Measurements from ENCODE around the gene RERE. TPM values are rescaled to one million over a fixed set of nuclear protein-coding genes. Genes with fewer than 3 reads are reported as not detected.

Gene RERE
- total RNA-seq, 1 experiment from 2014 or later = 40.6 TPM

DNA sequence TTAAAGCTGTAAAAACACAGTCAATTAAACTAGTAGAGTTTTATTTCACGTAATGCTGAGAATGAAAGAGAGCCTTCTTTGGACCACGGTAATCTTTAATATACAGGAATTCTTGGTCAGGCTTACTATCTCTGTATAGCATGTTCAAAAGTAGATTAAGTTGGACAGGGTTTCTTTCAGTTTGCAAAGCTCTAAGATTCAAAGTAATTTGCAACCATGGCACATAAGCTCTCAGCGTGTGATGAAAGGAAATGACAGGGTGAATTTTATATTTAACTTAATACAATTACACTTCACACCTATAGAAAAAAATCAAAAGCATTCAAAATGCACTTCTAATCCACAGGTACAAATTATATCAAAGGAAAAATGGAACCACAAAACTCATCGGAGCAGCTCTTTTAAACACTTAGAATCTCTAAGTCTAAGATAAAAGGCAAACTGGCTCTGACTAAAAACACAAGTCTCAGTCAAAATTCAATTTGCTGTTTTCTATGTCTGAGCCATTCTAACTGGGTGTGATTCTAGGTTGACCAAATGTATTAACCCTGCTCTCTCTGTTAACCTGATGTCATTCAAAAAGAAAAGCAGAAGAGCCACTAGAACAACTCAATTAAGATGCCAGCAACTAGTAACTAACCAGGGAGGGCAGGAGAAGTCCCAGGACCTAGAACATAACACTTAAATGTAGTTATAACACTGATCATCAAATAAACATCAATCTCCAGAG is 147.7 kb downstream of the RERE start:
- ChIA-PET RAD21 (ENCODE audit: low non-redundant PET in 1 of 2, low total read pairs in 2 of 2, uncharacterized antibody in 2 of 2, unreplicated experiment in 2 of 2) (no interaction called here), POLR2A (no interaction called here), CTCF (interaction anchor here (0.6 to 0.8 kb wide), 2 partner anchors 11 to 108 kb away, joined by 3 to 5 read pairs; no protein-coding TSS in a partner anchor)
- Histone ChIP-seq H3K4me1 (ENCODE audit: control insufficient read depth in 1 of 2, insufficient read depth in 2 of 2, low read length in 2 of 2) (peaks cover 4 to 9% of the 10 kb centered on the region in 2 experiments), H3K36me3 (ENCODE audit: control insufficient read depth in 1 of 2, insufficient read depth in 2 of 2, low read length in 2 of 2) (no peaks in the 10 kb centered on the region), H3K27me3 (ENCODE audit: insufficient read depth, low read length) (no peaks in the 10 kb centered on the region), H4K20me1 (ENCODE audit: insufficient read depth) (no peaks in the 10 kb centered on the region; the same call in 1 of the 2 replicates), H3K27ac (ENCODE audit: low read depth, low read length) (no peak overlapping the region), H3K4me3 (replicated peaks in 1 of 2; ENCODE audit: low read depth in 1 of 2, low read length in 2 of 2) (no peak overlapping the region), H3K79me2 (ENCODE audit: insufficient read depth, low read length) (peaks cover 59% of the 10 kb centered on the region), H2AFZ (ENCODE audit: low read depth, low read length, poor library complexity, severe bottlenecking) (no peak overlapping the region), H3K9me2 (ENCODE audit: insufficient read depth) (no peaks in the 10 kb centered on the region), H3K9ac (ENCODE audit: low read length) (no peak overlapping the region), H3K9me3 (ENCODE audit: control insufficient read depth in 1 of 2, insufficient read depth in 1 of 2, low read depth in 1 of 2, low read length in 2 of 2) (no peaks in the 10 kb centered on the region), H3K4me2 (ENCODE audit: low read length) (no peak overlapping the region)
- no TSS peak for BruUV-seq (replicated peaks)
- ATAC-seq (no peak), DNase-seq (ENCODE audit: low read depth, low spot score) (no peak)
- intact Hi-C loops (cut with micrococcal nuclease) = no loop called here
- TF ChIP-seq POLR2A (IDR thresholded peaks at IDR 0.05; ENCODE audit: borderline replicate concordance, extremely low read depth, insufficient read depth, insufficient read length) (no peak), YY1 (IDR thresholded peaks at IDR 0.05; ENCODE audit: extremely low read depth, insufficient replicate concordance, low read depth, low read length) (no peak), EZH2phosphoT487 (IDR thresholded peaks at IDR 0.05; ENCODE audit: borderline replicate concordance) (no peak), CTCF (IDR thresholded peaks at IDR 0.05 in 2 of 3, conservative IDR thresholded peaks at IDR 0.05 in 1 of 3; ENCODE audit: borderline replicate concordance in 1 of 3, insufficient read depth in 1 of 3, low read depth in 2 of 3, low read length in 2 of 3) (no peak), ZFX (IDR thresholded peaks at IDR 0.05) (no peak), JUND (IDR thresholded peaks at IDR 0.05) (no peak), SP1 (IDR thresholded peaks at IDR 0.05; ENCODE audit: low read depth) (no peak), POLR2AphosphoS5 (IDR thresholded peaks at IDR 0.05; ENCODE audit: low read depth, low read length) (no peak), EGR1 (IDR thresholded peaks at IDR 0.05; ENCODE audit: low read depth) (no peak), TCF7L2 (IDR thresholded peaks at IDR 0.05; ENCODE audit: borderline replicate concordance, extremely low read depth, insufficient read depth, insufficient read length) (no peak)
- TF ChIP-seq, protein P1, sequence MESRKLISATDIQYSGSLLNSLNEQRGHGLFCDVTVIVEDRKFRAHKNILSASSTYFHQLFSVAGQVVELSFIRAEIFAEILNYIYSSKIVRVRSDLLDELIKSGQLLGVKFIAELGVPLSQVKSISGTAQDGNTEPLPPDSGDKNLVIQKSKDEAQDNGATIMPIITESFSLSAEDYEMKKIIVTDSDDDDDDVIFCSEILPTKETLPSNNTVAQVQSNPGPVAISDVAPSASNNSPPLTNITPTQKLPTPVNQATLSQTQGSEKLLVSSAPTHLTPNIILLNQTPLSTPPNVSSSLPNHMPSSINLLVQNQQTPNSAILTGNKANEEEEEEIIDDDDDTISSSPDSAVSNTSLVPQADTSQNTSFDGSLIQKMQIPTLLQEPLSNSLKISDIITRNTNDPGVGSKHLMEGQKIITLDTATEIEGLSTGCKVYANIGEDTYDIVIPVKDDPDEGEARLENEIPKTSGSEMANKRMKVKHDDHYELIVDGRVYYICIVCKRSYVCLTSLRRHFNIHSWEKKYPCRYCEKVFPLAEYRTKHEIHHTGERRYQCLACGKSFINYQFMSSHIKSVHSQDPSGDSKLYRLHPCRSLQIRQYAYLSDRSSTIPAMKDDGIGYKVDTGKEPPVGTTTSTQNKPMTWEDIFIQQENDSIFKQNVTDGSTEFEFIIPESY (IDR thresholded peaks at IDR 0.05; ENCODE audit: extremely low read depth, insufficient replicate concordance, low read length) = no peak
- TF ChIP-seq, protein P2, sequence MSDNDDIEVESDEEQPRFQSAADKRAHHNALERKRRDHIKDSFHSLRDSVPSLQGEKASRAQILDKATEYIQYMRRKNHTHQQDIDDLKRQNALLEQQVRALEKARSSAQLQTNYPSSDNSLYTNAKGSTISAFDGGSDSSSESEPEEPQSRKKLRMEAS (IDR thresholded peaks at IDR 0.05) = no peak
- TF ChIP-seq, protein P3, sequence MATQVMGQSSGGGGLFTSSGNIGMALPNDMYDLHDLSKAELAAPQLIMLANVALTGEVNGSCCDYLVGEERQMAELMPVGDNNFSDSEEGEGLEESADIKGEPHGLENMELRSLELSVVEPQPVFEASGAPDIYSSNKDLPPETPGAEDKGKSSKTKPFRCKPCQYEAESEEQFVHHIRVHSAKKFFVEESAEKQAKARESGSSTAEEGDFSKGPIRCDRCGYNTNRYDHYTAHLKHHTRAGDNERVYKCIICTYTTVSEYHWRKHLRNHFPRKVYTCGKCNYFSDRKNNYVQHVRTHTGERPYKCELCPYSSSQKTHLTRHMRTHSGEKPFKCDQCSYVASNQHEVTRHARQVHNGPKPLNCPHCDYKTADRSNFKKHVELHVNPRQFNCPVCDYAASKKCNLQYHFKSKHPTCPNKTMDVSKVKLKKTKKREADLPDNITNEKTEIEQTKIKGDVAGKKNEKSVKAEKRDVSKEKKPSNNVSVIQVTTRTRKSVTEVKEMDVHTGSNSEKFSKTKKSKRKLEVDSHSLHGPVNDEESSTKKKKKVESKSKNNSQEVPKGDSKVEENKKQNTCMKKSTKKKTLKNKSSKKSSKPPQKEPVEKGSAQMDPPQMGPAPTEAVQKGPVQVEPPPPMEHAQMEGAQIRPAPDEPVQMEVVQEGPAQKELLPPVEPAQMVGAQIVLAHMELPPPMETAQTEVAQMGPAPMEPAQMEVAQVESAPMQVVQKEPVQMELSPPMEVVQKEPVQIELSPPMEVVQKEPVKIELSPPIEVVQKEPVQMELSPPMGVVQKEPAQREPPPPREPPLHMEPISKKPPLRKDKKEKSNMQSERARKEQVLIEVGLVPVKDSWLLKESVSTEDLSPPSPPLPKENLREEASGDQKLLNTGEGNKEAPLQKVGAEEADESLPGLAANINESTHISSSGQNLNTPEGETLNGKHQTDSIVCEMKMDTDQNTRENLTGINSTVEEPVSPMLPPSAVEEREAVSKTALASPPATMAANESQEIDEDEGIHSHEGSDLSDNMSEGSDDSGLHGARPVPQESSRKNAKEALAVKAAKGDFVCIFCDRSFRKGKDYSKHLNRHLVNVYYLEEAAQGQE (IDR thresholded peaks at IDR 0.05; ENCODE audit: low read depth) = no peak
